Measurements from ENCODE around the gene DLGAP1. TPM values are rescaled to one million over a fixed set of nuclear protein-coding genes. Genes with fewer than 3 reads are reported as not detected.

DLGAP1 gene
- polyA plus RNA-seq, 1 donor from 2014 or later = 4.5 TPM

GRCh38 chr18:4264347-4264791, 190.7 kb downstream of the DLGAP1 start:
- no peaks in the 10 kb centered on the region for H3K36me3 ChIP-seq (ENCODE audit: insufficient read depth, low read length)
- H3K79me2 ChIP-seq (replicated peaks; ENCODE audit: insufficient read depth, low read length) = no peaks in the 10 kb centered on the region
- H3F3A ChIP-seq (ENCODE audit: insufficient read depth, low read length, poor library complexity, severe bottlenecking) = no peaks in the 10 kb centered on the region
- H3K9me3 ChIP-seq (ENCODE audit: low read length) = no peaks in the 10 kb centered on the region
- no peak overlapping the region for H2AFZ ChIP-seq (ENCODE audit: low read depth, low read length)
- H3K27ac ChIP-seq (ENCODE audit: low read length) = no peak overlapping the region
- H3K4me3 ChIP-seq (ENCODE audit: low read length) = no peak overlapping the region
- H3K4me2 ChIP-seq (ENCODE audit: low read length) = no peak overlapping the region
- no peak for TF ChIP-seq TAF1 (IDR thresholded peaks at IDR 0.05; ENCODE audit: low read depth)
- no peak for TF ChIP-seq EP300 (conservative IDR thresholded peaks at IDR 0.05; ENCODE audit: poor library complexity, severe bottlenecking)
- TF ChIP-seq REST (IDR thresholded peaks at IDR 0.05; ENCODE audit: borderline replicate concordance) = no peak
- no peak for TF ChIP-seq CTCF (IDR thresholded peaks at IDR 0.05; ENCODE audit: poor library complexity, severe bottlenecking)
- no peak for TF ChIP-seq MXI1 (conservative IDR thresholded peaks at IDR 0.05; ENCODE audit: poor library complexity, severe bottlenecking)
- no peak for TF ChIP-seq POLR2AphosphoS5 (IDR thresholded peaks at IDR 0.05)
- no peak for TF ChIP-seq SMC3 (conservative IDR thresholded peaks at IDR 0.05; ENCODE audit: poor library complexity)
- no peak for TF ChIP-seq RAD21 (conservative IDR thresholded peaks at IDR 0.05)
- no peak for TF ChIP-seq EZH2 (IDR thresholded peaks at IDR 0.05; ENCODE audit: borderline replicate concordance, insufficient read depth, low read length, poor library complexity, severe bottlenecking)
- H3K27me3 ChIP-seq (ENCODE audit: insufficient read depth, low read depth, low read length) = no peaks in the 10 kb centered on the region
- no peaks in the 10 kb centered on the region for H3K9me2 ChIP-seq (ENCODE audit: insufficient read depth, low read length)
- no peak overlapping the region for H3K9ac ChIP-seq (ENCODE audit: low read length)
- no peaks in the 10 kb centered on the region for H4K20me1 ChIP-seq (ENCODE audit: insufficient read depth)

- H3K4me2 ChIP-seq (ENCODE audit: low read length) = no peak overlapping the region
- H3K36me3 ChIP-seq (ENCODE audit: insufficient read depth, low read length) = no peaks in the 10 kb centered on the region
- H3F3A ChIP-seq (ENCODE audit: insufficient read depth, low read length, poor library complexity, severe bottlenecking) = no peaks in the 10 kb centered on the region
- TF ChIP-seq RAD21 (conservative IDR thresholded peaks at IDR 0.05) = no peak
- TF ChIP-seq POLR2AphosphoS5 (IDR thresholded peaks at IDR 0.05) = no peak
- TF ChIP-seq MXI1 (conservative IDR thresholded peaks at IDR 0.05; ENCODE audit: poor library complexity, severe bottlenecking) = no peak
- no peak for TF ChIP-seq REST (IDR thresholded peaks at IDR 0.05; ENCODE audit: borderline replicate concordance)
- no peak for TF ChIP-seq EZH2 (IDR thresholded peaks at IDR 0.05; ENCODE audit: borderline replicate concordance, insufficient read depth, low read length, poor library complexity, severe bottlenecking)
- H3K9ac ChIP-seq (ENCODE audit: low read length) = no peak overlapping the region
- no peaks in the 10 kb centered on the region for H3K9me3 ChIP-seq (ENCODE audit: low read length)
- H3K79me2 ChIP-seq (replicated peaks; ENCODE audit: insufficient read depth, low read length) = no peaks in the 10 kb centered on the region
- no peak overlapping the region for H3K27ac ChIP-seq (ENCODE audit: low read length)
- no peak overlapping the region for H3K4me3 ChIP-seq (ENCODE audit: low read length)
- no peaks in the 10 kb centered on the region for H3K27me3 ChIP-seq (ENCODE audit: insufficient read depth, low read depth, low read length)
- no peak overlapping the region for H2AFZ ChIP-seq (ENCODE audit: low read depth, low read length)
- no peaks in the 10 kb centered on the region for H4K20me1 ChIP-seq (ENCODE audit: insufficient read depth)
- no peaks in the 10 kb centered on the region for H3K9me2 ChIP-seq (ENCODE audit: insufficient read depth, low read length)
Measured at GRCh38 chr18:4260107-4260506, 195.0 kb downstream of the DLGAP1 start.

Measured in neural cell (in vitro differentiated cells).